Naive thymus-derived CD4-positive, alpha-beta T cell (primary cell): ENCODE results near the gene IL36B. TPM values are rescaled to one million over a fixed set of nuclear protein-coding genes. Genes with fewer than 3 reads are reported as not detected.

Experiments used
- ATAC-seq: fragments of 150-1000 bp; cut with Tn5 transposase; 2 replicates; pipeline ENCODE4 v1.10.0; 2021; ENCODE audit warnings: mild to moderate bottlenecking, moderate library complexity
- CTCF ChIA-PET: fragments of 350-600 bp; sonication (Branson Sonifier 250); formaldehyde crosslinking; loops from one replicate; lab custom pipeline; 2021; ENCODE audit warnings: antibody characterized with exemption; lab: Charles Lee
- POLR2A ChIA-PET: fragments of 350-600 bp; sonication (Branson Sonifier 250); formaldehyde crosslinking; loops from one replicate; lab custom pipeline; 2021; ENCODE audit warnings: antibody characterized with exemption, inconsistent platforms; lab: Charles Lee
- DNase-seq, 9 donors: peaks; one replicate each; pipeline versions ENCODE4 v3.0.0 to v3.0.0-alpha.2; 2020 to 2022; ENCODE audit warnings: mixed read lengths in 1 of 9
- H3K27ac ChIP-seq: one replicate; pipeline ENCODE4 v1.7.0; 2013; ENCODE audit warnings: mild to moderate bottlenecking, low read depth, low read length, moderate library complexity
- H3K27me3 ChIP-seq, 2 donors: one replicate each; pipeline ENCODE4 v1.7.0; 2013; ENCODE audit warnings: low read length in 2 of 2, mild to moderate bottlenecking in 2 of 2, moderate library complexity in 2 of 2; ENCODE audit not compliant: control insufficient read depth in 2 of 2, insufficient read depth in 2 of 2
- H3K36me3 ChIP-seq, 3 experiments: 1 replicate in 2 of 3; 2 replicates in 1 of 3; pipeline ENCODE4 v1.7.0; 2013; ENCODE audit warnings: low read length in 3 of 3, mild to moderate bottlenecking in 3 of 3, moderate library complexity in 1 of 3; ENCODE audit not compliant: insufficient read depth in 3 of 3, control insufficient read depth in 2 of 3
- H3K4me1 ChIP-seq, 2 donors: one replicate each; pipeline ENCODE4 v1.7.0; 2013; ENCODE audit warnings: low read length in 2 of 2, mild to moderate bottlenecking in 2 of 2, moderate library complexity in 1 of 2; ENCODE audit not compliant: control insufficient read depth in 2 of 2, insufficient read depth in 2 of 2
- H3K4me3 ChIP-seq: 2 replicates; pipeline ENCODE4 v1.7.0; 2013; ENCODE audit warnings: mild to moderate bottlenecking, low read length
- H3K9me3 ChIP-seq, 3 experiments: 1 replicate in 2 of 3; 2 replicates in 1 of 3; pipeline ENCODE4 v1.7.0; 2013; ENCODE audit warnings: low read length in 3 of 3; ENCODE audit not compliant: control insufficient read depth in 2 of 3
- H3K27ac Mint-ChIP-seq, 9 donors: one replicate each; pipeline ENCODE4 v1.8.0; 2020 to 2022; ENCODE audit warnings: mixed read lengths in 9 of 9, mild to moderate bottlenecking in 8 of 9, moderate library complexity in 5 of 9, inconsistent platforms in 2 of 9
- H3K27me3 Mint-ChIP-seq, 5 donors: one replicate each; pipeline ENCODE4 v1.8.0; 2021 to 2022; ENCODE audit warnings: mixed read lengths in 5 of 5, mild to moderate bottlenecking in 1 of 5
- H3K36me3 Mint-ChIP-seq, 5 donors: one replicate each; pipeline ENCODE4 v1.8.0; 2020 to 2022; ENCODE audit warnings: mixed read lengths in 5 of 5, mild to moderate bottlenecking in 3 of 5, inconsistent platforms in 1 of 5
- H3K4me1 Mint-ChIP-seq, 7 donors: one replicate each; pipeline ENCODE4 v1.8.0; 2020 to 2022; ENCODE audit warnings: mixed read lengths in 7 of 7, mild to moderate bottlenecking in 3 of 7, inconsistent platforms in 1 of 7
- H3K4me3 Mint-ChIP-seq, 10 donors: one replicate each; pipeline ENCODE4 v1.8.0; 2020 to 2022; ENCODE audit warnings: mild to moderate bottlenecking in 10 of 10, mixed read lengths in 10 of 10, moderate library complexity in 6 of 10, inconsistent platforms in 2 of 10
- H3K9me3 Mint-ChIP-seq, 11 donors: one replicate each; pipeline ENCODE4 v1.8.0; 2020 to 2022; ENCODE audit warnings: mixed read lengths in 11 of 11, mild to moderate bottlenecking in 4 of 11, inconsistent platforms in 1 of 11, moderate library complexity in 1 of 11
- intact Hi-C, 2 donors: fragments of 100-400 bp; cut with micrococcal nuclease; formaldehyde crosslinking; loops; one replicate each; pipeline ENCODE4 v1.15.1; 2023
- polyA plus RNA-seq, 2 donors: library from polyadenylated mRNA; unstranded; fragments of 300-500 nt; fragmentation: Illumina TruSeq; gene quantifications; one replicate each; pipeline ENCODE4 v1.2.3, GENCODE V29; 2021
- total RNA-seq, 6 experiments: library from RNA in 5 of 6; stranded (reverse) in 5 of 6; gene quantifications; 1 replicate in 5 of 6; 2 replicates in 1 of 6; pipeline ENCODE4 v1.2.3 and lab custom pipeline; 2021 to 2026

The IL36B gene
- total and polyA plus RNA-seq, 7 experiments from 2014 or later: not detected

DNA sequence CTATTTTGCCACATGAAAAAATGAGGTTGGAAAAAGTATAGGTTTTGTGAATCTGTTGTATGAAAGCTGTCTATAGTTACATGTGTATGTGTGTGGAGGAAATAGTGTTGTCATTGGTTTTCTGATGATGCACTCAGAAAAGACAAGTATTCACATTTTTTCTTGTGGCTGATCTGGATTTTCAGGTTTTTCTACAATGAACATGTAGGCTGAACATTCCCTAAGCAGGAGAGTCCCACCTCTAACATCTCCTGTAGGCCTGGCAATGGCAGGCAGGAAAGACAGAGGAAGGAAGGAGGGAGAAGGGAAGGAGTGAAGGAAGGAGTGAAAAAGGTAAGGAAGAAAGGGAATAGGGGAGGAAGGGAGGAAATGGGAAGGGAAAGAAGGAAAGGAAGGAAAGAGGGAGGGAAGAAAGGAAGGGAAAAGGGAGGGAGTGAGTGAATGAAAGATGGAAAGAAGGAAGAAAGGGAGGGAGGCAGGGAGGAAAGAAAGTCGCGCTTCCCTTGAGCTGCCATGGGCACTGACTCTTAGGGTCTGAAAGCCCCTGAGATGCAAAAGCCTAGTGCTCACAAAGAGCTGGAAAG, 5.8 kb upstream of the IL36B start:
- DNase-seq (no peak), ATAC-seq (no peak)
- no peak overlapping the region for H3K27ac Mint-ChIP-seq
- peaks cover 0 to 6% (median 0%) of the 10 kb centered on the region in 5 donors for H3K27me3 Mint-ChIP-seq
- H3K36me3 ChIP-seq: no peaks in the 10 kb centered on the region
- H3K4me3 ChIP-seq: no peak overlapping the region
- CTCF ChIA-PET: interaction anchor here (0.6 to 0.7 kb wide), 2 partner anchors 16 to 19 kb away, joined by 3 to 4 read pairs; no protein-coding TSS in a partner anchor
- H3K9me3 ChIP-seq: peaks cover 0 to 12% (median 0%) of the 10 kb centered on the region in 3 experiments
- H3K4me1 Mint-ChIP-seq: no peaks in the 10 kb centered on the region
- no peaks in the 10 kb centered on the region for H3K4me1 ChIP-seq
- H3K27ac ChIP-seq: no peak overlapping the region
- no peak overlapping the region for H3K4me3 Mint-ChIP-seq
- H3K9me3 Mint-ChIP-seq: peaks cover 8 to 29% (median 21%) of the 10 kb centered on the region in 11 donors
- intact Hi-C loops: no loop called here
- H3K36me3 Mint-ChIP-seq: peaks cover 0 to 19% (median 7%) of the 10 kb centered on the region in 5 donors
- H3K27me3 ChIP-seq: no peaks in the 10 kb centered on the region
- POLR2A ChIA-PET: interaction anchor here (1.2 kb wide), 1 partner anchor 71 kb away, joined by 3 read pairs; no protein-coding TSS in a partner anchor

- H3K9me3 ChIP-seq: peaks cover 0 to 12% (median 0%) of the 10 kb centered on the region in 3 experiments
- Mint-ChIP-seq H3K27me3 (peaks cover 0 to 4% (median 0%) of the 10 kb centered on the region in 5 donors), H3K9me3 (peaks cover 8 to 33% (median 22%) of the 10 kb centered on the region in 11 donors), H3K27ac (no peak overlapping the region), H3K4me1 (no peaks in the 10 kb centered on the region), H3K36me3 (peaks cover 0 to 23% (median 7%) of the 10 kb centered on the region in 5 donors), H3K4me3 (no peak overlapping the region)
- no peaks in the 10 kb centered on the region for H3K36me3 ChIP-seq
- POLR2A ChIA-PET: no interaction called here
- intact Hi-C loops: no loop called here
- CTCF ChIA-PET: no interaction called here
- H3K4me3 ChIP-seq: no peak overlapping the region
- no peaks in the 10 kb centered on the region for H3K4me1 ChIP-seq
- DNase-seq (no peak), ATAC-seq (no peak)
- H3K27ac ChIP-seq: no peak overlapping the region
- H3K27me3 ChIP-seq: no peaks in the 10 kb centered on the region
Observed at GRCh38 chr2:113057117-113057516, 4.5 kb upstream of the IL36B start.

DNA sequence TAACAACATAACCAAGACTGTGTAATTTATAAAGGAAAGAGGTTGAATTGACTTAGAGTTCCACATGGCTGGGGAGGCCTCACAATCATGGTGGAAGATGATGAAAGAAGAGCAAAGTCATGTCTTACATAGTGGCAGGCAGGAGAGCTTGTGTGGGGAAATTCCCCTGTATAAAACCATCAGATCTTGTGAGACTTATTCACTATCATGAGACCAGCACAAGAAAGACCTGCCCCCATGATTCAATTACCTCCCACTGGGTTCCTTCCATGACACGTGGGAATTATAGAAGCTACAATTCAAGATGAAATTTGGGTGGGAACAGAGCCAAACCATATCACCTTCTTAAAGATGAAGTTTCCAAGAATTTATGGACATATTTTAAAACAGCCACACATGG, 3.9 kb upstream of the IL36B start:
- Histone ChIP-seq H3K36me3 (no peaks in the 10 kb centered on the region), H3K27me3 (no peaks in the 10 kb centered on the region), H3K4me1 (no peaks in the 10 kb centered on the region), H3K9me3 (peaks cover 0 to 12% (median 0%) of the 10 kb centered on the region in 3 experiments), H3K27ac (no peak overlapping the region), H3K4me3 (no peak overlapping the region)
- H3K9me3 Mint-ChIP-seq: peaks cover 8 to 33% (median 22%) of the 10 kb centered on the region in 11 donors
- H3K27ac Mint-ChIP-seq: no peak overlapping the region
- H3K36me3 Mint-ChIP-seq: peaks cover 0 to 23% (median 7%) of the 10 kb centered on the region in 5 donors
- no peak overlapping the region for H3K4me3 Mint-ChIP-seq
- H3K4me1 Mint-ChIP-seq: no peaks in the 10 kb centered on the region
- ChIA-PET CTCF (no interaction called here), POLR2A (no interaction called here)
- DNase-seq: no peak
- intact Hi-C loops: no loop called here
- ATAC-seq: no peak
- H3K27me3 Mint-ChIP-seq: peaks cover 0 to 2% (median 0%) of the 10 kb centered on the region in 5 donors

DNA sequence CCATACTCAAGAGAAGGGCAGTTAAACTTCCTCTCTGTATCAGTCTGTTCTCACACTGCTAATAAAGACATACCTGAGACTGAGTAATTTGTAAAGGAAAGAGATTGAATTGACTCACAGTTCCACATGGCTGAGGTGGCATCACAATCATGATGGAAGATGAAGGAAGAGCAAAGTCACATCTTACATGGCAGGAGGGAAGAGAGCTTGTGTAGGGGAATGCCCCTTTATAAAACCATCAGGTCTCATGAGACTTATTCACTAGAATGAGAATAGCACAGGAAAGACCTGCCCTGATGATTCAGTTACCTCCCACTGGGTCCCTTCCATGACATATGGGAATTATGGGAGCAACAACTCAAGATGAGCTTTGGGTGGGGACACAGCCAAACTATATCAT, 1.4 kb upstream of the IL36B start:
- no peaks in the 10 kb centered on the region for H3K36me3 ChIP-seq
- H3K36me3 Mint-ChIP-seq: peaks cover 0 to 23% (median 7%) of the 10 kb centered on the region in 5 donors
- H3K9me3 ChIP-seq: peaks cover 0 to 12% (median 0%) of the 10 kb centered on the region in 3 experiments
- no peak overlapping the region for H3K27ac ChIP-seq
- ChIA-PET CTCF (no interaction called here), POLR2A (no interaction called here)
- ATAC-seq (no peak), DNase-seq (no peak)
- intact Hi-C loops: no loop called here
- H3K9me3 Mint-ChIP-seq: peaks cover 8 to 37% (median 22%) of the 10 kb centered on the region in 11 donors
- H3K4me3 Mint-ChIP-seq: no peak overlapping the region
- no peaks in the 10 kb centered on the region for H3K4me1 Mint-ChIP-seq
- H3K27me3 ChIP-seq: no peaks in the 10 kb centered on the region
- H3K27me3 Mint-ChIP-seq: peaks cover 0 to 2% (median 0%) of the 10 kb centered on the region in 5 donors
- H3K27ac Mint-ChIP-seq: no peak overlapping the region
- H3K4me3 ChIP-seq: no peak overlapping the region
- H3K4me1 ChIP-seq: no peaks in the 10 kb centered on the region

- Mint-ChIP-seq H3K4me1 (no peaks in the 10 kb centered on the region), H3K4me3 (no peak overlapping the region), H3K27ac (no peak overlapping the region), H3K27me3 (peaks cover 0 to 2% (median 0%) of the 10 kb centered on the region in 5 donors), H3K9me3 (peaks cover 8 to 37% (median 22%) of the 10 kb centered on the region in 11 donors), H3K36me3 (peaks cover 0 to 23% (median 7%) of the 10 kb centered on the region in 5 donors)
- CTCF ChIA-PET: no interaction called here
- no peak for ATAC-seq
- POLR2A ChIA-PET: no interaction called here
- Histone ChIP-seq H3K4me3 (no peak overlapping the region), H3K4me1 (no peaks in the 10 kb centered on the region), H3K27ac (no peak overlapping the region), H3K27me3 (no peaks in the 10 kb centered on the region), H3K9me3 (peaks cover 0 to 12% (median 0%) of the 10 kb centered on the region in 3 experiments), H3K36me3 (no peaks in the 10 kb centered on the region)
- DNase-seq: no peak
- intact Hi-C loops: no loop called here
Observed at GRCh38 chr2:113053666-113054065, 999 bp upstream of the IL36B start.

GRCh38 chr2:113050921-113051895, 1.5 kb downstream of the IL36B start:
- Histone ChIP-seq H3K36me3 (no peaks in the 10 kb centered on the region), H3K9me3 (peaks cover 0 to 12% (median 0%) of the 10 kb centered on the region in 3 experiments), H3K4me3 (no peak overlapping the region), H3K4me1 (no peaks in the 10 kb centered on the region), H3K27ac (no peak overlapping the region), H3K27me3 (no peaks in the 10 kb centered on the region)
- Mint-ChIP-seq H3K4me1 (no peaks in the 10 kb centered on the region), H3K27me3 (peaks cover 0 to 14% (median 0%) of the 10 kb centered on the region in 5 donors), H3K9me3 (peaks cover 8 to 35% (median 19%) of the 10 kb centered on the region in 11 donors), H3K27ac (no peak overlapping the region), H3K36me3 (peaks cover 0 to 23% (median 12%) of the 10 kb centered on the region in 5 donors), H3K4me3 (no peak overlapping the region)
- ChIA-PET CTCF (interaction anchor here (1.9 kb wide), 1 partner anchor 66 kb away, joined by 8 read pairs; no protein-coding TSS in a partner anchor), POLR2A (no interaction called here)
- DNase-seq (no peak), ATAC-seq (no peak)
- intact Hi-C loops: loop anchor here in 1 of 2 donors (2.0 kb wide), 1 partner anchor 66 kb away; no protein-coding TSS in a partner anchor
